Measurements from ENCODE around the gene TPH2. TPM values are rescaled to one million over a fixed set of nuclear protein-coding genes. Genes with fewer than 3 reads are reported as not detected.

Gene TPH2
- total RNA-seq, 1 experiment from 2014 or later = 0.66 TPM

DNA sequence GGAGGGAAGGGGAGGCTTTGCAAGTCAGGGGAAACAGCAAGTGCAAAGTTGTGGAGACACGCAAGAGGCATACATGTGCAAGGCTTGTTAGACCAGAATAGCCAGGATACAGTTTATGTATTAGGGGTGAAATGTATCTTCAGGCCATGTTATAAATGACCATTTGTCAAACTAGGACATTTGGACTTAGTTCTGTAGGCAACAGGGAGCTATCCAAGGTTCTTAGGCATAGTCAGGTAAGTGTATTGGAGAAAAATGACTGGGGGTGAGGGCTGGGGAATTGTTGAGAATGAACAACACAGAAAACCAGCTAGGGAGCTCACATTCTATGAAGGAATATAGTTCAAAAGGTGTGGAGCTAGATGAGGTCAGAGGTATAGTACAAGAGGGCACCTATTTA, 42.5 kb downstream of the TPH2 start:
- H4K20me1 ChIP-seq (ENCODE audit: control insufficient read depth, insufficient read depth, insufficient read length) = no peaks in the 10 kb centered on the region
- no CpG with 5 or more reads among the region's 1 CpG for WGBS (ENCODE audit: extremely low coverage, insufficient read length, low lambda C conversion rate)
- no peak overlapping the region for H4K91ac ChIP-seq (ENCODE audit: insufficient read length, low read depth, low read length)
- H3K79me1 ChIP-seq (ENCODE audit: insufficient read depth, low read depth, low read length, poor library complexity, severe bottlenecking) = no peaks in the 10 kb centered on the region
- H2AFZ ChIP-seq (ENCODE audit: low read length) = no peak overlapping the region
- no peak overlapping the region for H2AK5ac ChIP-seq (ENCODE audit: insufficient read length, low read length)
- DNase-seq = no peak
- TF ChIP-seq, protein P1, sequence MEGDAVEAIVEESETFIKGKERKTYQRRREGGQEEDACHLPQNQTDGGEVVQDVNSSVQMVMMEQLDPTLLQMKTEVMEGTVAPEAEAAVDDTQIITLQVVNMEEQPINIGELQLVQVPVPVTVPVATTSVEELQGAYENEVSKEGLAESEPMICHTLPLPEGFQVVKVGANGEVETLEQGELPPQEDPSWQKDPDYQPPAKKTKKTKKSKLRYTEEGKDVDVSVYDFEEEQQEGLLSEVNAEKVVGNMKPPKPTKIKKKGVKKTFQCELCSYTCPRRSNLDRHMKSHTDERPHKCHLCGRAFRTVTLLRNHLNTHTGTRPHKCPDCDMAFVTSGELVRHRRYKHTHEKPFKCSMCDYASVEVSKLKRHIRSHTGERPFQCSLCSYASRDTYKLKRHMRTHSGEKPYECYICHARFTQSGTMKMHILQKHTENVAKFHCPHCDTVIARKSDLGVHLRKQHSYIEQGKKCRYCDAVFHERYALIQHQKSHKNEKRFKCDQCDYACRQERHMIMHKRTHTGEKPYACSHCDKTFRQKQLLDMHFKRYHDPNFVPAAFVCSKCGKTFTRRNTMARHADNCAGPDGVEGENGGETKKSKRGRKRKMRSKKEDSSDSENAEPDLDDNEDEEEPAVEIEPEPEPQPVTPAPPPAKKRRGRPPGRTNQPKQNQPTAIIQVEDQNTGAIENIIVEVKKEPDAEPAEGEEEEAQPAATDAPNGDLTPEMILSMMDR (conservative IDR thresholded peaks at IDR 0.05) = no peak
- no peak overlapping the region for H2BK20ac ChIP-seq (ENCODE audit: low read depth, low read length, poor library complexity, severe bottlenecking)
- no peak overlapping the region for H4K5ac ChIP-seq (ENCODE audit: insufficient read length, low read depth, low read length)
- Mint-ChIP-seq H3K4me3 (no peak overlapping the region), H3K4me1 (peaks cover 38 to 39% of the 10 kb centered on the region in 2 experiments), H3K9me3 (no peaks in the 10 kb centered on the region; a peak in 1 of 5 replicates), H3K27me3 (ENCODE audit: low read depth) (no peaks in the 10 kb centered on the region), H3K36me3 (ENCODE audit: insufficient read depth in 1 of 3, low read depth in 3 of 3) (no peaks in the 10 kb centered on the region), H3K27ac (no peak overlapping the region)
- no peaks in the 10 kb centered on the region for H3K79me2 ChIP-seq (ENCODE audit: insufficient read depth, low read length)
- H3K4ac ChIP-seq (ENCODE audit: low read depth, low read length) = no peak overlapping the region
- no peak overlapping the region for H4K8ac ChIP-seq (replicated peaks; ENCODE audit: insufficient read length, low read depth, low read length)
- H3K23ac ChIP-seq (ENCODE audit: insufficient read length, low read depth, low read length) = no peak overlapping the region
- H2BK5ac ChIP-seq (ENCODE audit: insufficient read length, low read length) = no peak overlapping the region
- no peak overlapping the region for H2BK15ac ChIP-seq (ENCODE audit: low read depth, low read length)
- no peak overlapping the region for H3K18ac ChIP-seq (ENCODE audit: insufficient read length, low read depth, low read length)
- no peaks in the 10 kb centered on the region for H3K23me2 ChIP-seq (ENCODE audit: insufficient read length, low read depth, low read length, poor library complexity, severe bottlenecking)
- no peak overlapping the region for H2BK120ac ChIP-seq (ENCODE audit: low read depth, low read length, poor library complexity, severe bottlenecking)
- H3K27me3 ChIP-seq (ENCODE audit: insufficient read depth, low read length) = no peaks in the 10 kb centered on the region
- H3K27ac ChIP-seq (ENCODE audit: insufficient read length, low read depth, low read length) = no peak overlapping the region
- H2BK12ac ChIP-seq (ENCODE audit: insufficient read length, low read depth, low read length) = no peak overlapping the region
- no peak overlapping the region for H3K56ac ChIP-seq (ENCODE audit: insufficient read length, low read depth, low read length)
- H3K14ac ChIP-seq (ENCODE audit: insufficient read depth, low read length) = no peak overlapping the region
- H3K4me2 ChIP-seq (ENCODE audit: insufficient read depth, insufficient read length, low read length) = no peak overlapping the region
- H3K4me1 ChIP-seq (ENCODE audit: insufficient read depth, low read length) = 0 out of 2 replicates have a peak, but pooled peaks cover 4% of the 10 kb centered on the region
- no peak overlapping the region for H3T11ph ChIP-seq (ENCODE audit: low read length)
- no peak overlapping the region for H3K9ac ChIP-seq (ENCODE audit: extremely low read depth, insufficient read length, low read length)
- H3K9me3 ChIP-seq (ENCODE audit: control insufficient read depth, low read depth, low read length) = no peaks in the 10 kb centered on the region

All from H9 (cell line).